ENCODE data around the gene OBSL1.

- TF ChIP-seq, protein P1, sequence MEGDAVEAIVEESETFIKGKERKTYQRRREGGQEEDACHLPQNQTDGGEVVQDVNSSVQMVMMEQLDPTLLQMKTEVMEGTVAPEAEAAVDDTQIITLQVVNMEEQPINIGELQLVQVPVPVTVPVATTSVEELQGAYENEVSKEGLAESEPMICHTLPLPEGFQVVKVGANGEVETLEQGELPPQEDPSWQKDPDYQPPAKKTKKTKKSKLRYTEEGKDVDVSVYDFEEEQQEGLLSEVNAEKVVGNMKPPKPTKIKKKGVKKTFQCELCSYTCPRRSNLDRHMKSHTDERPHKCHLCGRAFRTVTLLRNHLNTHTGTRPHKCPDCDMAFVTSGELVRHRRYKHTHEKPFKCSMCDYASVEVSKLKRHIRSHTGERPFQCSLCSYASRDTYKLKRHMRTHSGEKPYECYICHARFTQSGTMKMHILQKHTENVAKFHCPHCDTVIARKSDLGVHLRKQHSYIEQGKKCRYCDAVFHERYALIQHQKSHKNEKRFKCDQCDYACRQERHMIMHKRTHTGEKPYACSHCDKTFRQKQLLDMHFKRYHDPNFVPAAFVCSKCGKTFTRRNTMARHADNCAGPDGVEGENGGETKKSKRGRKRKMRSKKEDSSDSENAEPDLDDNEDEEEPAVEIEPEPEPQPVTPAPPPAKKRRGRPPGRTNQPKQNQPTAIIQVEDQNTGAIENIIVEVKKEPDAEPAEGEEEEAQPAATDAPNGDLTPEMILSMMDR (IDR thresholded peaks at IDR 0.05) = no peak
- no peak for TF ChIP-seq SIN3A (IDR thresholded peaks at IDR 0.05; ENCODE audit: borderline replicate concordance, insufficient read depth, low read depth, low read length)
Measured at GRCh38 chr2:219616550-219616949, 45.2 kb upstream of the OBSL1 start.

All from Panc1 (cell line).